Keratinocyte (primary cell): ENCODE measurements around the gene ANO7. TPM values are rescaled to one million over a fixed set of nuclear protein-coding genes. Genes with fewer than 3 reads are reported as not detected.

Source experiments
- DNase-seq: peaks from one replicate; pipeline ENCODE4 v3.0.0-alpha.2; 2011; ENCODE audit warnings: low read depth, missing footprints, low spot score
- FAIRE-seq: peaks from 2 replicates; lab custom pipeline; 2011; peaks lifted over from hg19 to GRCh38; lab: Jason Lieb, UNC
- H2AFZ ChIP-seq: 2 replicates; pipeline ENCODE4 v1.6.0; 2012; ENCODE audit warnings: low read length, control low read depth, inconsistent platforms; ENCODE audit not compliant: control insufficient read depth
- H3K27ac ChIP-seq: 2 replicates; pipeline ENCODE4 v1.5.1; 2011; ENCODE audit warnings: low read length; ENCODE audit not compliant: control insufficient read depth, insufficient read depth
- H3K27me3 ChIP-seq: 3 replicates; pipeline ENCODE4 v1.6.0; 2011; ENCODE audit warnings: low read length; ENCODE audit not compliant: control insufficient read depth, insufficient read depth; ENCODE audit errors: extremely low read depth
- H3K36me3 ChIP-seq, 2 experiments: 2 replicates in 1 of 2; 3 replicates in 1 of 2; pipeline ENCODE4 v1.5.1; 2011; ENCODE audit warnings: low read length in 2 of 2, mild to moderate bottlenecking in 1 of 2; ENCODE audit not compliant: control insufficient read depth in 2 of 2, insufficient read depth in 2 of 2; ENCODE audit errors: extremely low read depth in 1 of 2
- H3K4me1 ChIP-seq: 3 replicates; pipeline ENCODE4 v1.5.1; 2011; ENCODE audit warnings: low read length; ENCODE audit not compliant: control insufficient read depth, insufficient read depth; ENCODE audit errors: extremely low read depth
- H3K4me2 ChIP-seq: 3 replicates; pipeline ENCODE4 v1.6.0; 2011; ENCODE audit warnings: low read depth, low read length; ENCODE audit not compliant: control insufficient read depth, insufficient read depth; ENCODE audit errors: extremely low read depth
- H3K4me3 ChIP-seq, 3 experiments: fragments of 200-600 bp in 1 of 3; sonication (generic) in 1 of 3; 2 replicates in 2 of 3; 3 replicates in 1 of 3; pipeline ENCODE4 v1.5.1; 2011 to 2016; ENCODE audit warnings: low read length in 3 of 3, mild to moderate bottlenecking in 3 of 3, control low read depth in 2 of 3, inconsistent platforms in 1 of 3, low read depth in 1 of 3, mixed read lengths in 1 of 3, mixed run types in 1 of 3, moderate library complexity in 1 of 3; ENCODE audit not compliant: control insufficient read depth in 2 of 3, insufficient read depth in 2 of 3; ENCODE audit errors: extremely low read depth in 1 of 3
- H3K79me2 ChIP-seq: 2 replicates; pipeline ENCODE4 v1.6.0; 2012; ENCODE audit warnings: low read length; ENCODE audit not compliant: control insufficient read depth, insufficient read depth
- H3K9ac ChIP-seq: 3 replicates; pipeline ENCODE4 v1.6.0; 2011; ENCODE audit warnings: low read length; ENCODE audit not compliant: control insufficient read depth, insufficient read depth; ENCODE audit errors: extremely low read depth
- H3K9me1 ChIP-seq: 3 replicates; pipeline ENCODE4 v1.6.0; 2011; ENCODE audit warnings: low read length; ENCODE audit not compliant: control insufficient read depth, insufficient read depth; ENCODE audit errors: extremely low read depth
- H3K9me3 ChIP-seq: 2 replicates; pipeline ENCODE4 v1.5.1; 2012; ENCODE audit warnings: low read depth, low read length; ENCODE audit not compliant: control insufficient read depth
- H4K20me1 ChIP-seq: 3 replicates; pipeline ENCODE4 v1.6.0; 2011; ENCODE audit warnings: low read length; ENCODE audit not compliant: control insufficient read depth, insufficient read depth; ENCODE audit errors: extremely low read depth
- CTCF ChIP-seq, 3 experiments: IDR thresholded peaks in 1 of 3; conservative IDR thresholded peaks in 1 of 3; optimal IDR thresholded peaks in 1 of 3; 2 replicates in 2 of 3; 3 replicates in 1 of 3; pipeline versions ENCODE3 to v1.5.1; 2011; ENCODE audit warnings: low read length in 3 of 3, mild to moderate bottlenecking in 3 of 3, moderate library complexity in 2 of 3, control low read depth in 1 of 3, inconsistent platforms in 1 of 3; ENCODE audit not compliant: insufficient read depth in 2 of 3; ENCODE audit errors: extremely low read depth in 1 of 3
- EZH2 ChIP-seq: IDR thresholded peaks from one replicate; pipeline ENCODE4 v1.6.1; 2012; ENCODE audit warnings: inconsistent platforms, mild to moderate bottlenecking, low read length, moderate library complexity
- dilution Hi-C: fragments of 300-500 bp; cut with MboI; formaldehyde crosslinking; loops from one replicate; pipeline ENCODE4 v1.7.0; 2020; ENCODE audit warnings: low sequenced_read_pairs; ENCODE audit not compliant: extremely low pct_ligation_motif_present
- polyA plus RNA-seq, 5 experiments: library from polyadenylated mRNA; depleted of rRNA in 3 of 5; stranded (reverse) in 3 of 5; stranded (forward) in 1 of 5; unstranded in 1 of 5; fragments of >200 nt; gene quantifications; 1 replicate in 1 of 5; 2 replicates in 3 of 5; 3 replicates in 1 of 5; pipeline versions ENCODE4 v1.2.1 to v1.2.3, GENCODE V29; 2011 to 2012; ENCODE audit warnings: missing spikeins in 2 of 5, low read depth in 1 of 5, low replicate concordance in 1 of 5

The ANO7 gene
- polyA plus RNA-seq, 1 donor (not counting 4 experiments of a cell fraction or from before 2014, with no cell fraction given) = 0.14 TPM

GRCh38 chr2:241256168-241256545, 67.7 kb downstream of the ANO7 start:
- dilution Hi-C loops = no loop called here
- FAIRE-seq = no peak
- H3K27ac ChIP-seq = no peak overlapping the region
- peaks cover 8% of the 10 kb centered on the region for H4K20me1 ChIP-seq
- no peaks in the 10 kb centered on the region for H3K9me3 ChIP-seq
- H3K4me3 ChIP-seq = no peak overlapping the region
- H3K4me1 ChIP-seq = no peaks in the 10 kb centered on the region
- DNase-seq = no peak
- H3K36me3 ChIP-seq = peaks cover 49 to 59% of the 10 kb centered on the region in 2 experiments
- TF ChIP-seq CTCF (optimal IDR thresholded peaks at IDR 0.05 in 1 of 3, IDR thresholded peaks at IDR 0.05 in 1 of 3, conservative IDR thresholded peaks at IDR 0.05 in 1 of 3; ENCODE audit: extremely low read depth in 1 of 3, insufficient read depth in 2 of 3, low read length in 3 of 3) (no peak), EZH2 (no peak)
- H3K9ac ChIP-seq = no peak overlapping the region
- H3K79me2 ChIP-seq = peaks cover 27% of the 10 kb centered on the region
- H3K4me2 ChIP-seq = no peak overlapping the region
- H2AFZ ChIP-seq = no peak overlapping the region
- H3K9me1 ChIP-seq = no peaks in the 10 kb centered on the region
- H3K27me3 ChIP-seq = no peaks in the 10 kb centered on the region

- H3K27me3 ChIP-seq = no peaks in the 10 kb centered on the region
- no peak overlapping the region for H3K4me2 ChIP-seq
- dilution Hi-C loops = no loop called here
- H3K9me1 ChIP-seq = no peaks in the 10 kb centered on the region
- TF ChIP-seq EZH2 = no peak
- no peak for TF ChIP-seq CTCF (optimal IDR thresholded peaks at IDR 0.05 in 1 of 3, IDR thresholded peaks at IDR 0.05 in 1 of 3, conservative IDR thresholded peaks at IDR 0.05 in 1 of 3; ENCODE audit: extremely low read depth in 1 of 3, insufficient read depth in 2 of 3, low read length in 3 of 3)
- peaks cover 28% of the 10 kb centered on the region for H3K79me2 ChIP-seq
- H4K20me1 ChIP-seq = peaks cover 4% of the 10 kb centered on the region
- FAIRE-seq (no peak), DNase-seq (no peak)
- no peaks in the 10 kb centered on the region for H3K9me3 ChIP-seq
- no peak overlapping the region for H3K9ac ChIP-seq
- peaks cover 49 to 62% of the 10 kb centered on the region in 2 experiments for H3K36me3 ChIP-seq
- H2AFZ ChIP-seq = no peak overlapping the region
- no peak overlapping the region for H3K4me3 ChIP-seq
- H3K27ac ChIP-seq = no peak overlapping the region
- no peaks in the 10 kb centered on the region for H3K4me1 ChIP-seq
Observed at GRCh38 chr2:241257419-241258032, 69.0 kb downstream of the ANO7 start.
